ENCODE measurements around the gene OBSCN.

DNA sequence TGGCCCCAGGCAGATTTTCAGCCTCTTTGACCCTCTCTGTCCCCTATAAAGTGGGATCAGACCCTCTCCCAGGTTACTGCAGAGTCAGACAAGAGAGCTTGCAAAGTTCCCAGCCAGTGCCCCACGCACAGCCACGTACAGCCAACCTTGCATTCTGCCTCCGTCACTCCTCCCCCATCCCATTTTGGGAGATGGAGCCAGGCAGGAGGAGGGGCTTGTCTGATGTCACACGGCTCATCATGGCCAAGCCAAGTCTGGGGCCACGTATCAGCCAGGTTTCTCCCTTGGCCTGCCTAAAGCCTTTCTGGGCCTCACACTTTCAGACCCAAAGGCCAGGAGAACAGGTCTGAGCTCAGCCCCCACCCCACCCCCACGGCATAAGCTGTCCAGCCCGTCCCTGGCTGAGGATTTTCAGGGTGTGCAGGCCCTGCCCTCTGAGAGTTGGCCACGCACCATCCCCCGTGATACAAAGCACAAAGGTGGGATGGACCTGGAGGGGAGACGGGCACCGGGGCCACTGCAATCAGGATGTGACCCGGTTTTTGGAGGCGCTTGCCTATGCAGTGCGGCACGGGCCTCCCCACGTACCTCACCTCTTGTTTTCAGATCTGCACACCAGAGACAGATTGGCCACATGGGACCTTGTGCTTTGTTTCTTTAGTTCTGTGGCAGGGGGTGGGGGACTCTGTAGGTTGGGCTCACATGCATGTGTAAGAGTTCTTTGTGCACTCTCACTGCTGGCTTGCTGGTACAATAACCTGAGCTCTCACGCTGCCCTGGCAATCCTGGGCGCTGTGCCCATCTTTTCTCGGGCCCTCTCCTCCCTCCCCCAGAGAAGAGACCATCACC lies 151.1 kb downstream of the OBSCN start:
- TF ChIP-seq, protein P1, sequence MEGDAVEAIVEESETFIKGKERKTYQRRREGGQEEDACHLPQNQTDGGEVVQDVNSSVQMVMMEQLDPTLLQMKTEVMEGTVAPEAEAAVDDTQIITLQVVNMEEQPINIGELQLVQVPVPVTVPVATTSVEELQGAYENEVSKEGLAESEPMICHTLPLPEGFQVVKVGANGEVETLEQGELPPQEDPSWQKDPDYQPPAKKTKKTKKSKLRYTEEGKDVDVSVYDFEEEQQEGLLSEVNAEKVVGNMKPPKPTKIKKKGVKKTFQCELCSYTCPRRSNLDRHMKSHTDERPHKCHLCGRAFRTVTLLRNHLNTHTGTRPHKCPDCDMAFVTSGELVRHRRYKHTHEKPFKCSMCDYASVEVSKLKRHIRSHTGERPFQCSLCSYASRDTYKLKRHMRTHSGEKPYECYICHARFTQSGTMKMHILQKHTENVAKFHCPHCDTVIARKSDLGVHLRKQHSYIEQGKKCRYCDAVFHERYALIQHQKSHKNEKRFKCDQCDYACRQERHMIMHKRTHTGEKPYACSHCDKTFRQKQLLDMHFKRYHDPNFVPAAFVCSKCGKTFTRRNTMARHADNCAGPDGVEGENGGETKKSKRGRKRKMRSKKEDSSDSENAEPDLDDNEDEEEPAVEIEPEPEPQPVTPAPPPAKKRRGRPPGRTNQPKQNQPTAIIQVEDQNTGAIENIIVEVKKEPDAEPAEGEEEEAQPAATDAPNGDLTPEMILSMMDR (IDR thresholded peaks at IDR 0.05) = no peak
- TF ChIP-seq EZH2phosphoT487 (IDR thresholded peaks at IDR 0.05) = no peak
